GM12878 (cell line): ENCODE results near the gene GARIN5A. TPM values are rescaled to one million over a fixed set of nuclear protein-coding genes. Genes with fewer than 3 reads are reported as not detected.

ENCODE experiments used
- CBX5 ChIP-seq: sonication (generic); IDR thresholded peaks from 2 replicates; pipeline ENCODE4 v1.6.1; 2016; ENCODE audit warnings: low read depth, moderate library complexity, mild to moderate bottlenecking, inconsistent platforms
- GABPA ChIP-seq: IDR thresholded peaks from 2 replicates; pipeline ENCODE4 v1.6.1; 2014; ENCODE audit warnings: antibody characterized with exemption, low read depth, mild to moderate bottlenecking, inconsistent platforms
- KLF5 ChIP-seq: fragments of 450-650 bp; IDR thresholded peaks from 2 replicates; pipeline ENCODE4 v1.6.1; 2014; ENCODE audit warnings: mild to moderate bottlenecking; ENCODE audit not compliant: partially characterized antibody
- LARP7 ChIP-seq: fragments of 450-650 bp; IDR thresholded peaks from 2 replicates; pipeline ENCODE4 v1.6.1; 2017; ENCODE audit warnings: mild to moderate bottlenecking
- MAX ChIP-seq: IDR thresholded peaks from 2 replicates; pipeline ENCODE4 v1.6.1; 2012; ENCODE audit warnings: low read depth, low read length, improper control_type of control experiment
- MEF2A ChIP-seq: IDR thresholded peaks from 2 replicates; pipeline ENCODE4 v1.6.1; 2011; ENCODE audit warnings: low read depth, mild to moderate bottlenecking, low read length, moderate library complexity; ENCODE audit not compliant: insufficient read depth
- NFXL1 ChIP-seq: fragments of 450-650 bp; IDR thresholded peaks from 2 replicates; pipeline ENCODE4 v1.6.1; 2017; ENCODE audit warnings: antibody characterized with exemption, mild to moderate bottlenecking, borderline replicate concordance
- NR2C2 ChIP-seq: IDR thresholded peaks from 2 replicates; pipeline ENCODE4 v1.6.1; 2011; ENCODE audit warnings: borderline replicate concordance, low read depth; ENCODE audit not compliant: control insufficient read depth, insufficient read length
- NRF1 ChIP-seq: conservative IDR thresholded peaks from 2 replicates; pipeline ENCODE4 v1.6.1; 2011; ENCODE audit warnings: mild to moderate bottlenecking, low read depth, low read length, improper control_type of control experiment
- SKIL ChIP-seq: fragments of 450-650 bp; IDR thresholded peaks from 2 replicates; pipeline ENCODE4 v1.6.1; 2017; ENCODE audit warnings: mild to moderate bottlenecking, low read depth, inconsistent platforms; ENCODE audit not compliant: poor library complexity, severe bottlenecking
- ZNF274 ChIP-seq: IDR thresholded peaks from one replicate; pipeline ENCODE4 v1.8.0; 2011; ENCODE audit not compliant: insufficient read length, insufficient read depth
- polyA plus RNA-seq, 11 experiments: library from polyadenylated mRNA; depleted of rRNA in 4 of 11; unstranded in 6 of 11; stranded (reverse) in 5 of 11; fragments of >200 nt; fragmentation: Nextera tagmentation in 4 of 11; fragmentation: Illumina TruSeq in 1 of 11; extraction: Ambion mirVana in 4 of 11; extraction: Trizol in 1 of 11; gene quantifications; 1 replicate in 1 of 11; 2 replicates in 10 of 11; pipeline versions ENCODE4 v1.2.1 to v1.2.3, GENCODE V29; 2011 to 2016; ENCODE audit warnings: inconsistent platforms in 2 of 11, missing spikeins in 2 of 11, low read depth in 1 of 11
- total RNA-seq, 4 experiments: library from RNA; depleted of rRNA in 3 of 4; stranded (reverse); fragments of >200 nt in 3 of 4; fragmentation: Illumina TruSeq in 1 of 4; extraction: Trizol in 1 of 4; gene quantifications; 2 replicates each; pipeline versions ENCODE4 v1.2.1 to v1.2.3, GENCODE V29; 2013 to 2021
- TF ChIP-seq, protein P1 (sequence below): fragments of 450-650 bp; IDR thresholded peaks from 2 replicates; pipeline ENCODE4 v1.6.1; 2017; ENCODE audit warnings: antibody characterized with exemption, mild to moderate bottlenecking, moderate library complexity
- TF ChIP-seq, protein P2 (sequence below): fragments of 450-650 bp; IDR thresholded peaks from 2 replicates; pipeline ENCODE4 v1.6.1; 2016; ENCODE audit warnings: mild to moderate bottlenecking

Gene GARIN5A
- total and polyA plus RNA-seq, 10 of the 15 experiments (the other 5 are each of a cell fraction or from before 2014, with no cell fraction given), result 0.18 to 1.2 (median 0.24) TPM; not detected in 6

- TF ChIP-seq ZNF274, result no peak
- TF ChIP-seq, protein P1, sequence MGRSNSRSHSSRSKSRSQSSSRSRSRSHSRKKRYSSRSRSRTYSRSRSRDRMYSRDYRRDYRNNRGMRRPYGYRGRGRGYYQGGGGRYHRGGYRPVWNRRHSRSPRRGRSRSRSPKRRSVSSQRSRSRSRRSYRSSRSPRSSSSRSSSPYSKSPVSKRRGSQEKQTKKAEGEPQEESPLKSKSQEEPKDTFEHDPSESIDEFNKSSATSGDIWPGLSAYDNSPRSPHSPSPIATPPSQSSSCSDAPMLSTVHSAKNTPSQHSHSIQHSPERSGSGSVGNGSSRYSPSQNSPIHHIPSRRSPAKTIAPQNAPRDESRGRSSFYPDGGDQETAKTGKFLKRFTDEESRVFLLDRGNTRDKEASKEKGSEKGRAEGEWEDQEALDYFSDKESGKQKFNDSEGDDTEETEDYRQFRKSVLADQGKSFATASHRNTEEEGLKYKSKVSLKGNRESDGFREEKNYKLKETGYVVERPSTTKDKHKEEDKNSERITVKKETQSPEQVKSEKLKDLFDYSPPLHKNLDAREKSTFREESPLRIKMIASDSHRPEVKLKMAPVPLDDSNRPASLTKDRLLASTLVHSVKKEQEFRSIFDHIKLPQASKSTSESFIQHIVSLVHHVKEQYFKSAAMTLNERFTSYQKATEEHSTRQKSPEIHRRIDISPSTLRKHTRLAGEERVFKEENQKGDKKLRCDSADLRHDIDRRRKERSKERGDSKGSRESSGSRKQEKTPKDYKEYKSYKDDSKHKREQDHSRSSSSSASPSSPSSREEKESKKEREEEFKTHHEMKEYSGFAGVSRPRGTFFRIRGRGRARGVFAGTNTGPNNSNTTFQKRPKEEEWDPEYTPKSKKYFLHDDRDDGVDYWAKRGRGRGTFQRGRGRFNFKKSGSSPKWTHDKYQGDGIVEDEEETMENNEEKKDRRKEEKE, result no peak
- no peak for TF ChIP-seq CBX5
- TF ChIP-seq SKIL, result no peak
- no peak for TF ChIP-seq KLF5
- TF ChIP-seq, protein P2, sequence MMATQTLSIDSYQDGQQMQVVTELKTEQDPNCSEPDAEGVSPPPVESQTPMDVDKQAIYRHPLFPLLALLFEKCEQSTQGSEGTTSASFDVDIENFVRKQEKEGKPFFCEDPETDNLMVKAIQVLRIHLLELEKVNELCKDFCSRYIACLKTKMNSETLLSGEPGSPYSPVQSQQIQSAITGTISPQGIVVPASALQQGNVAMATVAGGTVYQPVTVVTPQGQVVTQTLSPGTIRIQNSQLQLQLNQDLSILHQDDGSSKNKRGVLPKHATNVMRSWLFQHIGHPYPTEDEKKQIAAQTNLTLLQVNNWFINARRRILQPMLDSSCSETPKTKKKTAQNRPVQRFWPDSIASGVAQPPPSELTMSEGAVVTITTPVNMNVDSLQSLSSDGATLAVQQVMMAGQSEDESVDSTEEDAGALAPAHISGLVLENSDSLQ, result no peak
- no peak for TF ChIP-seq MEF2A
- no peak for TF ChIP-seq GABPA
- no peak for TF ChIP-seq LARP7
- TF ChIP-seq NR2C2, result no peak
- no peak; the same call in 1 of the 2 replicates for TF ChIP-seq MAX
- TF ChIP-seq NFXL1, result no peak
- no peak for TF ChIP-seq NRF1
These were observed 16.4 kb downstream of the GARIN5A start (continued) for GRCh38 chr19:50460161-50460765.
